ENCODE results near the gene MRPS22. TPM values are rescaled to one million over a fixed set of nuclear protein-coding genes. Genes with fewer than 3 reads are reported as not detected.

MRPS22 gene
- total RNA-seq, 1 experiment from 2014 or later, result 95.1 TPM

DNA sequence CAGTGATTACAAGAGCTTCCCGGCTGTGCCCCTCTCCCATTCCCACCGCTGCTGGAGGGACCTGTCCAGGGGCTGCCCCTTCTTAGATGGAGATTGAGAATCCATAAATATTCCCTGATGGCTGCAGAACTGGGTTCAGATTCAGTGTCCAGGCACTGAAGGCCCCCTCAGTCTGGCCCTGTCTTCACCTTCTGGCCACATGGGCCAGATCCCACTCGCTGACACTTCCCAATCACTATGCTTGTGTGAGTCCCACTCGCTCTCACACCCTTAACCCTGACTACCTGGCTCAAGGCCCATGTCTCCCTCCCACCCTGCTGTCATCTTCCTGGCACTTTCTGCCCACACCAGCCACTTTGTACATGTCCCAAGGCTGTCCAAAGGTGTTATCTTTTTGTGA, 15.5 kb upstream of the MRPS22 start:
- Histone ChIP-seq H3K4me1 (ENCODE audit: control insufficient read depth in 1 of 2, insufficient read depth in 2 of 2, low read length in 2 of 2) (peaks cover 34 to 44% of the 10 kb centered on the region in 2 experiments), H3K27ac (ENCODE audit: low read depth, low read length) (peak overlapping the region; percentile 29; the same call in 1 of the 2 replicates), H3K9me2 (ENCODE audit: insufficient read depth) (no peaks in the 10 kb centered on the region), H3K4me2 (ENCODE audit: low read length) (peak overlapping the region; percentile 81), H3K9me3 (ENCODE audit: control insufficient read depth in 1 of 2, insufficient read depth in 1 of 2, low read depth in 1 of 2, low read length in 2 of 2) (no peaks in the 10 kb centered on the region), H4K20me1 (ENCODE audit: insufficient read depth) (no peaks in the 10 kb centered on the region), H2AFZ (ENCODE audit: low read depth, low read length, poor library complexity, severe bottlenecking) (peak overlapping the region; percentile 41), H3K9ac (ENCODE audit: low read length) (peak overlapping the region; percentile 45), H3K36me3 (ENCODE audit: control insufficient read depth in 1 of 2, insufficient read depth in 2 of 2, low read length in 2 of 2) (no peaks in the 10 kb centered on the region), H3K79me2 (ENCODE audit: insufficient read depth, low read length) (no peaks in the 10 kb centered on the region), H3K4me3 (replicated peaks in 1 of 2; ENCODE audit: low read depth in 1 of 2, low read length in 2 of 2) (no peak overlapping the region), H3K27me3 (ENCODE audit: insufficient read depth, low read length) (no peaks in the 10 kb centered on the region)
- CTCF ChIA-PET, result interaction anchor here (1.0 to 6.0 kb wide), 7 partner anchors 10 to 392 kb away, joined by 3 to 116 read pairs (median 8); no protein-coding TSS in a partner anchor
- POLR2A ChIA-PET, result interaction anchor here (1.2 to 1.4 kb wide), 2 partner anchors 26 to 31 kb away, joined by 3 to 5 read pairs; no protein-coding TSS in a partner anchor
- no TSS peak for BruUV-seq (replicated peaks)
- intact Hi-C loops (cut with micrococcal nuclease), result loop anchor here (2.0 to 10.0 kb wide), 4 partner anchors 216 to 854 kb away; no protein-coding TSS in a partner anchor
- no peak for TF ChIP-seq YY1 (IDR thresholded peaks at IDR 0.05; ENCODE audit: extremely low read depth, insufficient replicate concordance, low read depth, low read length)
- TF ChIP-seq POLR2AphosphoS5 (IDR thresholded peaks at IDR 0.05; ENCODE audit: low read depth, low read length), result no peak
- TF ChIP-seq EGR1 (IDR thresholded peaks at IDR 0.05; ENCODE audit: low read depth), result no peak
- TF ChIP-seq ELF1 (IDR thresholded peaks at IDR 0.05; ENCODE audit: borderline replicate concordance, low read depth), result no peak
- no peak for TF ChIP-seq TCF7L2 (IDR thresholded peaks at IDR 0.05; ENCODE audit: borderline replicate concordance, extremely low read depth, insufficient read depth, insufficient read length)
- TF ChIP-seq SP1 (IDR thresholded peaks at IDR 0.05; ENCODE audit: low read depth), result no peak
- TF ChIP-seq EZH2phosphoT487 (IDR thresholded peaks at IDR 0.05; ENCODE audit: borderline replicate concordance), result no peak
- TF ChIP-seq MAX (IDR thresholded peaks at IDR 0.05), result no peak
- no peak for TF ChIP-seq POLR2A (IDR thresholded peaks at IDR 0.05; ENCODE audit: borderline replicate concordance, extremely low read depth, insufficient read depth, insufficient read length)
- no peak for TF ChIP-seq RAD21 (IDR thresholded peaks at IDR 0.05; ENCODE audit: low read depth)
- no peak for TF ChIP-seq CBX3 (IDR thresholded peaks at IDR 0.05; ENCODE audit: low read depth)
- no peak for TF ChIP-seq FOSL1 (IDR thresholded peaks at IDR 0.05; ENCODE audit: low read depth)
- no peak for TF ChIP-seq ZFX (IDR thresholded peaks at IDR 0.05)
- no peak for TF ChIP-seq CTCF (IDR thresholded peaks at IDR 0.05 in 2 of 3, conservative IDR thresholded peaks at IDR 0.05 in 1 of 3; ENCODE audit: borderline replicate concordance in 1 of 3, insufficient read depth in 1 of 3, low read depth in 2 of 3, low read length in 2 of 3)
- no peak for TF ChIP-seq JUND (IDR thresholded peaks at IDR 0.05)
- RAD21 ChIA-PET (ENCODE audit: low non-redundant PET in 1 of 2, low total read pairs in 2 of 2, uncharacterized antibody in 2 of 2, unreplicated experiment in 2 of 2), result interaction anchor here (1.7 to 2.1 kb wide), 2 partner anchors 216 kb away, joined by 22 to 27 read pairs; no protein-coding TSS in a partner anchor
- DNase-seq (ENCODE audit: low read depth, low spot score), result no peak
- no peak for ATAC-seq

Measured in HCT116 (cell line).